ENCODE results near the gene FGF14. TPM values are rescaled to one million over a fixed set of nuclear protein-coding genes. Genes with fewer than 3 reads are reported as not detected.

The FGF14 gene
- polyA plus RNA-seq, 1 of the 3 experiments (the other 2 are of a cell fraction): 0.20 TPM

GRCh38 chr13:101755228-101755887 is 646.5 kb downstream of the FGF14 start:
- Histone ChIP-seq H3K9ac (no peak overlapping the region), H3K4me1 (ENCODE audit: control insufficient read depth in 1 of 2, insufficient read depth in 2 of 2, low read depth in 1 of 2, low read length in 1 of 2) (peaks cover 0 to 23% of the 10 kb centered on the region in 2 experiments; a peak in 2 of 4 replicates), H4K20me1 (ENCODE audit: insufficient read depth) (no peaks in the 10 kb centered on the region), H3K4me2 (no peak overlapping the region), H2AFZ (ENCODE audit: low read depth) (no peak overlapping the region; the same call in 1 of the 2 replicates), H3K27me3 (ENCODE audit: insufficient read depth) (no peaks in the 10 kb centered on the region), H3K36me3 (replicated peaks in 1 of 2; ENCODE audit: control insufficient read depth in 1 of 2, insufficient read depth in 2 of 2, low read length in 1 of 2) (no peaks in the 10 kb centered on the region), H3K9me3 (no peaks in the 10 kb centered on the region), H3K27ac (ENCODE audit: low read depth in 2 of 2, low read length in 1 of 2) (peak overlapping the region in 1 of 2 experiments; percentile 74; a peak in 2 of 4 replicates), H3K9me2 (no peaks in the 10 kb centered on the region), H3F3A (replicated peaks; ENCODE audit: insufficient read depth) (peaks cover 5% of the 10 kb centered on the region), H3K4me3 (ENCODE audit: low read depth in 2 of 2, low read length in 1 of 2) (no peak overlapping the region), H3K79me2 (ENCODE audit: insufficient read depth) (no peaks in the 10 kb centered on the region)
- POLR2A ChIA-PET: no interaction called here
- DNase-seq: peak; percentile 9
- 71% methylated on average over 6 of the region's 6 CpGs for WGBS (ENCODE audit: low lambda C conversion rate)
- CTCF ChIA-PET: interaction anchor here (1.1 to 1.6 kb wide), 2 partner anchors 605 to 815 kb away, joined by 4 read pairs; no protein-coding TSS in a partner anchor
- TF ChIP-seq EZH2phosphoT487 (IDR thresholded peaks at IDR 0.05; ENCODE audit: borderline replicate concordance, low read depth): no peak
- no peak for TF ChIP-seq REST (IDR thresholded peaks at IDR 0.05; ENCODE audit: low read depth, low read length)
- no peak for TF ChIP-seq FOXJ3 (CRISPR knock-in tag; IDR thresholded peaks at IDR 0.05)
- no peak for TF ChIP-seq RFX5 (IDR thresholded peaks at IDR 0.05; ENCODE audit: low read length)
- peak; percentile 73 for TF ChIP-seq RCOR1 (IDR thresholded peaks at IDR 0.05; ENCODE audit: low read length)
- peak; percentile 48; the same call in 1 of the 2 replicates for TF ChIP-seq GATA2 (CRISPR knock-in tag; IDR thresholded peaks at IDR 0.05)
- peak; percentile 16; the same call in 1 of the 2 replicates for TF ChIP-seq PBX3 (IDR thresholded peaks at IDR 0.05)
- no peak for TF ChIP-seq RAD21 (IDR thresholded peaks at IDR 0.05; ENCODE audit: low read length)
- no peak for TF ChIP-seq FOSL2 (IDR thresholded peaks at IDR 0.05; ENCODE audit: borderline replicate concordance, low read depth)
- no peak for TF ChIP-seq TAF1 (IDR thresholded peaks at IDR 0.05; ENCODE audit: borderline replicate concordance, low read depth, low read length)
- peak in 1 of 2 experiments; percentile 63; a peak in 1 of 4 replicates for TF ChIP-seq EP300 (IDR thresholded peaks at IDR 0.05; ENCODE audit: borderline replicate concordance in 1 of 2, low read depth in 1 of 2, low read length in 1 of 2)
- TF ChIP-seq MXI1 (IDR thresholded peaks at IDR 0.05; ENCODE audit: low read depth, low read length): peak; percentile 56; the same call in 1 of the 2 replicates
- TF ChIP-seq IRF3 (IDR thresholded peaks at IDR 0.05; ENCODE audit: low read depth, low read length): no peak
- TF ChIP-seq POLR2AphosphoS5 (IDR thresholded peaks at IDR 0.05; ENCODE audit: low read depth, low read length): no peak
- no peak for TF ChIP-seq SMC3 (IDR thresholded peaks at IDR 0.05; ENCODE audit: low read depth, low read length)
- peak; percentile 16 for TF ChIP-seq CHD2 (IDR thresholded peaks at IDR 0.05; ENCODE audit: low read length, partially characterized antibody)
- peak; percentile 30; the same call in 1 of the 2 replicates for TF ChIP-seq TCF12 (IDR thresholded peaks at IDR 0.05)
- TF ChIP-seq RXRA (IDR thresholded peaks at IDR 0.05; ENCODE audit: borderline replicate concordance, low read depth): no peak
- no peak for TF ChIP-seq USF1 (IDR thresholded peaks at IDR 0.05; ENCODE audit: borderline replicate concordance, low read depth)
- TF ChIP-seq ZBTB33 (IDR thresholded peaks at IDR 0.05; ENCODE audit: borderline replicate concordance, low read depth): no peak
- TF ChIP-seq ELF1 (IDR thresholded peaks at IDR 0.05): no peak
- TF ChIP-seq YY1 (IDR thresholded peaks at IDR 0.05; ENCODE audit: low read depth): no peak
- no peak for TF ChIP-seq USF2 (IDR thresholded peaks at IDR 0.05; ENCODE audit: borderline replicate concordance, low read depth, low read length)

Data from SK-N-SH (cell line).